Activated CD4-positive, alpha-beta T cell treated with anti-CD3 and anti-CD28 coated beads for 48 hours (primary cell): ENCODE data around the gene SPOP.
"Not testable (repeated sequence)": the region's sequence is repeated elsewhere in the genome, so short reads cannot be mapped to it uniquely, and the experiment has no call there.

Source experiments
- DNase-seq: peaks from one replicate; pipeline ENCODE4 v3.0.0-alpha.2; 2020

Gene SPOP

GRCh38 chr17:49646391-49647255 is 31.3 kb downstream of the SPOP start:
- DNase-seq = peak; percentile 69

- not testable (repeated sequence) for DNase-seq
Observed at GRCh38 chr17:49646056-49646390, 31.9 kb downstream of the SPOP start.

- no peak for DNase-seq
Observed at GRCh38 chr17:49645654-49646053, 32.2 kb downstream of the SPOP start.

GRCh38 chr17:49640556-49640955 is 37.3 kb downstream of the SPOP start:
- DNase-seq = no peak

- DNase-seq = no peak
Observed at GRCh38 chr17:49638818-49639217, 39.1 kb downstream of the SPOP start.

- DNase-seq = no peak
Observed at GRCh38 chr17:49637739-49638138, 40.2 kb downstream of the SPOP start.

- DNase-seq = no peak
Observed at GRCh38 chr17:49637050-49637449, 40.8 kb downstream of the SPOP start.

GRCh38 chr17:49635121-49635520 is 42.8 kb downstream of the SPOP start:
- no peak for DNase-seq

- DNase-seq = no peak
Observed at GRCh38 chr17:49634485-49634860, 43.4 kb downstream of the SPOP start.

- no peak for DNase-seq
Observed at GRCh38 chr17:49633762-49634484, 44.0 kb downstream of the SPOP start.

- no peak for DNase-seq
Observed at GRCh38 chr17:49633250-49633649, 44.6 kb downstream of the SPOP start.

- DNase-seq = no peak
Observed at GRCh38 chr17:49632201-49632600, 45.7 kb downstream of the SPOP start.

GRCh38 chr17:49631496-49631895 is 46.4 kb downstream of the SPOP start:
- DNase-seq = no peak

GRCh38 chr17:49630113-49630900 is 47.6 kb downstream of the SPOP start:
- DNase-seq = no peak

- no peak for DNase-seq
Observed at GRCh38 chr17:49629447-49629846, 48.5 kb downstream of the SPOP start.

- no peak for DNase-seq
Observed at GRCh38 chr17:49624896-49625295, 53.0 kb downstream of the SPOP start.

GRCh38 chr17:49621946-49622529 is 55.9 kb downstream of the SPOP start:
- DNase-seq = no peak

- DNase-seq = no peak
Observed at GRCh38 chr17:49621420-49621819, 56.5 kb downstream of the SPOP start.

- DNase-seq = no peak
Observed at GRCh38 chr17:49618028-49618611, 59.8 kb downstream of the SPOP start.

GRCh38 chr17:49616601-49617131 is 61.2 kb downstream of the SPOP start:
- DNase-seq = no peak

- no peak for DNase-seq
Observed at GRCh38 chr17:49616086-49616485, 61.8 kb downstream of the SPOP start.

GRCh38 chr17:49613182-49613800 is 64.6 kb downstream of the SPOP start:
- no peak for DNase-seq
